ENCODE results near the gene SCN1A. TPM values are rescaled to one million over a fixed set of nuclear protein-coding genes. Genes with fewer than 3 reads are reported as not detected.

The SCN1A gene
- total and polyA plus RNA-seq, 2 of the 13 experiments (the other 11 are each of a cell fraction or from before 2014, with no cell fraction given), result 19.9 to 39.4 TPM

DNA sequence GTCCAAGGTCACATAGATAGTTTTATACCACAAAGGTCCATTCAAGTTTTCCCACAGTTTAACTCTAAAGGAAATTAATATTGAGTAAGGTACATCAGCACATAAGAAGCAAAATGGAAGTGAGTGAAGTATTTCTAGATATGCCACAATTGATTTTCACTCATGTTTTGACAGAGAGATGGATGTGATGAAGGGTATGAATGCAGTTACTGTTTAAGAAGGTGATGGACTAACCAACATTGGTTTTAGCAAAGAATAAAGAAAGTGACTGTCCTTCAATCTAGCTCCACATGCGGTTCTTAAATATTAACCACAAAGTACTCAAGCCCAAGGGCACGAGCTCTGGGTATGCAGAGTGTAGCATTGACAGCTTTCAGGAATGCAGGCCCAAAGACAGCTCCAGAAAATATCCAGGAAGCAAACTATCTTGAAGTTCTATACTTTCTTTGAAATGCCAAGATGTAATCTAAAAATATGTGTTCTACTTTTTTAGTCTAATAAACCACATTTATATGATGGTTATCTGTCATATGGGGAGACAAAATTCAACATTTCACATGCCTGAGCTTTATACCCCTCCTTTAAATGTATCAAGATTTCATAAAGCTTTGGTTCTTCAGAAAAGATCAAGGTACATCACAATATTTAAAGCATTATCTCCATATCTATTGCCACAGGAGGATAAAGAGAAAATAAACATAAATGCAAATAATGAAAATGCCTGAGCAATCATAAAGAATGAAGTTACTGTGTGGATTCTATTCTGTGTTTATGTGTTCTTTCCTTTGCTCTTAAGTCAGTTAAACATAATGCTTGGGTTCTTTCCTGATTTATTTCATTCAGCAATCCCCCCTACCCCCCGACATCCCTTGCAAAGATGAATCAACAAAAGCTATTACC is 6.7 kb upstream of the SCN1A start (continued):
- TF ChIP-seq, protein P1, sequence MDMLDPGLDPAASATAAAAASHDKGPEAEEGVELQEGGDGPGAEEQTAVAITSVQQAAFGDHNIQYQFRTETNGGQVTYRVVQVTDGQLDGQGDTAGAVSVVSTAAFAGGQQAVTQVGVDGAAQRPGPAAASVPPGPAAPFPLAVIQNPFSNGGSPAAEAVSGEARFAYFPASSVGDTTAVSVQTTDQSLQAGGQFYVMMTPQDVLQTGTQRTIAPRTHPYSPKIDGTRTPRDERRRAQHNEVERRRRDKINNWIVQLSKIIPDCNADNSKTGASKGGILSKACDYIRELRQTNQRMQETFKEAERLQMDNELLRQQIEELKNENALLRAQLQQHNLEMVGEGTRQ (IDR thresholded peaks at IDR 0.05; ENCODE audit: low read depth, low read length), result no peak
- TF ChIP-seq, protein P1 (CRISPR knock-in tag; IDR thresholded peaks at IDR 0.05; ENCODE audit: borderline replicate concordance), result no peak
- TF ChIP-seq, protein P2, sequence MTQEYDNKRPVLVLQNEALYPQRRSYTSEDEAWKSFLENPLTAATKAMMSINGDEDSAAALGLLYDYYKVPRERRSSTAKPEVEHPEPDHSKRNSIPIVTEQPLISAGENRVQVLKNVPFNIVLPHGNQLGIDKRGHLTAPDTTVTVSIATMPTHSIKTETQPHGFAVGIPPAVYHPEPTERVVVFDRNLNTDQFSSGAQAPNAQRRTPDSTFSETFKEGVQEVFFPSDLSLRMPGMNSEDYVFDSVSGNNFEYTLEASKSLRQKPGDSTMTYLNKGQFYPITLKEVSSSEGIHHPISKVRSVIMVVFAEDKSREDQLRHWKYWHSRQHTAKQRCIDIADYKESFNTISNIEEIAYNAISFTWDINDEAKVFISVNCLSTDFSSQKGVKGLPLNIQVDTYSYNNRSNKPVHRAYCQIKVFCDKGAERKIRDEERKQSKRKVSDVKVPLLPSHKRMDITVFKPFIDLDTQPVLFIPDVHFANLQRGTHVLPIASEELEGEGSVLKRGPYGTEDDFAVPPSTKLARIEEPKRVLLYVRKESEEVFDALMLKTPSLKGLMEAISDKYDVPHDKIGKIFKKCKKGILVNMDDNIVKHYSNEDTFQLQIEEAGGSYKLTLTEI (CRISPR knock-in tag; conservative IDR thresholded peaks at IDR 0.05), result no peak
- no peak for TF ChIP-seq SRSF9 (IDR thresholded peaks at IDR 0.05; ENCODE audit: borderline replicate concordance, insufficient read depth, low read depth, low read length, poor library complexity, severe bottlenecking)
- peak; percentile 93 for TF ChIP-seq DNMT3B (CRISPR knock-in tag; conservative IDR thresholded peaks at IDR 0.05)
- TF ChIP-seq FOXC1 (CRISPR knock-in tag; IDR thresholded peaks at IDR 0.05; ENCODE audit: borderline replicate concordance), result no peak
- TF ChIP-seq ZBTB1 (CRISPR knock-in tag; IDR thresholded peaks at IDR 0.05; ENCODE audit: borderline replicate concordance), result no peak
- peak; percentile 34; the same call in 1 of the 2 replicates for TF ChIP-seq ZNF264 (CRISPR knock-in tag; IDR thresholded peaks at IDR 0.05)
- TF ChIP-seq, protein P3, sequence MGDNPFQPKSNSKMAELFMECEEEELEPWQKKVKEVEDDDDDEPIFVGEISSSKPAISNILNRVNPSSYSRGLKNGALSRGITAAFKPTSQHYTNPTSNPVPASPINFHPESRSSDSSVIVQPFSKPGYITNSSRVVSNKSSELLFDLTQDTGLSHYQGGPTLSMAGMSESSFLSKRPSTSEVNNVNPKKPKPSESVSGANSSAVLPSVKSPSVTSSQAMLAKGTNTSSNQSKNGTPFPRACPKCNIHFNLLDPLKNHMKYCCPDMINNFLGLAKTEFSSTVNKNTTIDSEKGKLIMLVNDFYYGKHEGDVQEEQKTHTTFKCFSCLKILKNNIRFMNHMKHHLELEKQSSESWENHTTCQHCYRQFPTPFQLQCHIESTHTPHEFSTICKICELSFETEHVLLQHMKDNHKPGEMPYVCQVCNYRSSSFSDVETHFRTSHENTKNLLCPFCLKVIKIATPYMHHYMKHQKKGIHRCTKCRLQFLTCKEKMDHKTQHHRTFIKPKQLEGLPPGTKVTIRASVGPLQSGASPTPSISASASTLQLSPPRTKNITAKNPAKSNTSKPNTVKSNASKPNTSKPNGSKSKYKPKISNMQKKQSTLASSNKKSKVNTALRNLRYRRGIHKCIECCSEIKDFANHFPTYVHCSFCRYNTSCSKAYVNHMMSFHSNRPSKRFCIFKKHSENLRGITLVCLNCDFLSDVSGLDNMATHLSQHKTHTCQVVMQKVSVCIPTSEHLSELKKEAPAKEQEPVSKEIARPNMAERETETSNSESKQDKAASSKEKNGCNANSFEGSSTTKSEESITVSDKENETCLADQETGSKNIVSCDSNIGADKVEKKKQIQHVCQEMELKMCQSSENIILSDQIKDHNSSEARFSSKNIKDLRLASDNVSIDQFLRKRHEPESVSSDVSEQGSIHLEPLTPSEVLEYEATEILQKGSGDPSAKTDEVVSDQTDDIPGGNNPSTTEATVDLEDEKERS (CRISPR knock-in tag; IDR thresholded peaks at IDR 0.05), result peak; percentile 88
- TF ChIP-seq, protein P4, sequence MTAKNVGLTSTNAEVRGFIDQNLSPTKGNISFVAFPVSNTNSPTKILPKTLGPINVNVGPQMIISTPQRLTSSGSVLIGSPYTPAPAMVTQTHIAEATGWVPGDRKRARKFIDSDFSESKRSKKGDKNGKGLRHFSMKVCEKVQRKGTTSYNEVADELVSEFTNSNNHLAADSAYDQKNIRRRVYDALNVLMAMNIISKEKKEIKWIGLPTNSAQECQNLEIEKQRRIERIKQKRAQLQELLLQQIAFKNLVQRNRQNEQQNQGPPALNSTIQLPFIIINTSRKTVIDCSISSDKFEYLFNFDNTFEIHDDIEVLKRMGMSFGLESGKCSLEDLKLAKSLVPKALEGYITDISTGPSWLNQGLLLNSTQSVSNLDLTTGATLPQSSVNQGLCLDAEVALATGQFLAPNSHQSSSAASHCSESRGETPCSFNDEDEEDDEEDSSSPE (CRISPR knock-in tag; IDR thresholded peaks at IDR 0.05), result peak; percentile 19; the same call in 1 of the 2 replicates
- TF ChIP-seq NFKBIZ (CRISPR knock-in tag; IDR thresholded peaks at IDR 0.05), result peak; percentile 53; the same call in 1 of the 2 replicates
- TF ChIP-seq, protein P5, sequence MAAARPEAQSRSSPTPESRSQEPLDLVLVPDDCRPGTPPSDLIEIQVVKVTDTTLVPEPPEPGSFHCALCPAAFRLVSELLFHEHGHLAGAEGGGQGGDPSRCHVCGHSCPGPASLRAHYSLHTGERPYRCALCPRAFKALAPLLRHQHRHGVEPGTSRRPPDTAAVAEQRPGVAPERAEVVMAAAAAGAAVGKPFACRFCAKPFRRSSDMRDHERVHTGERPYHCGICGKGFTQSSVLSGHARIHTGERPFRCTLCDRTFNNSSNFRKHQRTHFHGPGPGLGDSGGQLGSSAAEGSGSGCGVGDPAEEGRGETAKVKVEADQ (CRISPR knock-in tag; IDR thresholded peaks at IDR 0.05; ENCODE audit: borderline replicate concordance), result no peak
- TF ChIP-seq, protein P6, sequence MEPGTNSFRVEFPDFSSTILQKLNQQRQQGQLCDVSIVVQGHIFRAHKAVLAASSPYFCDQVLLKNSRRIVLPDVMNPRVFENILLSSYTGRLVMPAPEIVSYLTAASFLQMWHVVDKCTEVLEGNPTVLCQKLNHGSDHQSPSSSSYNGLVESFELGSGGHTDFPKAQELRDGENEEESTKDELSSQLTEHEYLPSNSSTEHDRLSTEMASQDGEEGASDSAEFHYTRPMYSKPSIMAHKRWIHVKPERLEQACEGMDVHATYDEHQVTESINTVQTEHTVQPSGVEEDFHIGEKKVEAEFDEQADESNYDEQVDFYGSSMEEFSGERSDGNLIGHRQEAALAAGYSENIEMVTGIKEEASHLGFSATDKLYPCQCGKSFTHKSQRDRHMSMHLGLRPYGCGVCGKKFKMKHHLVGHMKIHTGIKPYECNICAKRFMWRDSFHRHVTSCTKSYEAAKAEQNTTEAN (CRISPR knock-in tag; conservative IDR thresholded peaks at IDR 0.05), result peak; percentile 37
- TF ChIP-seq ZNF766 (CRISPR knock-in tag; IDR thresholded peaks at IDR 0.05; ENCODE audit: borderline replicate concordance), result no peak
